ENCODE measurements around the gene DTWD2. TPM values are rescaled to one million over a fixed set of nuclear protein-coding genes. Genes with fewer than 3 reads are reported as not detected.
"Not testable (repeated sequence)": the region's sequence is repeated elsewhere in the genome, so short reads cannot be mapped to it uniquely, and the experiment has no call there.

Gene DTWD2
- total RNA-seq, 4 donors from 2014 or later: 2.8 to 7.1 (median 3.4) TPM

GRCh38 chr5:118996098-118996497 is 7.8 kb upstream of the DTWD2 start:
- no peak for TF ChIP-seq CTCF (IDR thresholded peaks at IDR 0.05)
- ATAC-seq (ENCODE audit: low FRiP score): no peak

GRCh38 chr5:118994595-118994994 is 6.2 kb upstream of the DTWD2 start:
- ATAC-seq (ENCODE audit: low FRiP score) (no peak), DNase-seq (ENCODE audit: low spot score) (no peak)
- no peak for TF ChIP-seq CTCF (IDR thresholded peaks at IDR 0.05)

More at GRCh38 chr5:118996098-118996497, 7.8 kb upstream of the DTWD2 start:
- no peak for DNase-seq (ENCODE audit: low spot score)

- not testable (repeated sequence) for ATAC-seq (ENCODE audit: low FRiP score); DNase-seq (ENCODE audit: low spot score)
These were observed 4.8 kb upstream of the DTWD2 start for GRCh38 chr5:118993118-118993517.

GRCh38 chr5:118992055-118992454 is 3.7 kb upstream of the DTWD2 start:
- not testable (repeated sequence) for DNase-seq (ENCODE audit: low spot score); ATAC-seq (ENCODE audit: low FRiP score)

- DNase-seq (ENCODE audit: low spot score): no peak
- no peak for TF ChIP-seq CTCF (IDR thresholded peaks at IDR 0.05)
- ATAC-seq (ENCODE audit: low FRiP score): no peak
These were observed 2.2 kb upstream of the DTWD2 start for GRCh38 chr5:118990582-118990981.

- no peak for TF ChIP-seq CTCF (IDR thresholded peaks at IDR 0.05)
- ATAC-seq (ENCODE audit: low FRiP score): no peak
- DNase-seq (ENCODE audit: low spot score): no peak
These were observed 1.5 kb upstream of the DTWD2 start for GRCh38 chr5:118989816-118990215.

GRCh38 chr5:118988866-118989180 is 476 bp upstream of the DTWD2 start:
- no peak for DNase-seq (ENCODE audit: low spot score)
- no peak for TF ChIP-seq CTCF (IDR thresholded peaks at IDR 0.05)
- no peak for ATAC-seq (ENCODE audit: low FRiP score)

GRCh38 chr5:118984602-118985001 is 3.7 kb downstream of the DTWD2 start:
- TF ChIP-seq CTCF (IDR thresholded peaks at IDR 0.05): no peak
- DNase-seq (ENCODE audit: low spot score) (no peak), ATAC-seq (ENCODE audit: low FRiP score) (no peak)

Data from omental fat pad (tissue), 4 donors.